ENCODE measurements around the gene SAP30. TPM values are rescaled to one million over a fixed set of nuclear protein-coding genes. Genes with fewer than 3 reads are reported as not detected.

The SAP30 gene
- polyA plus RNA-seq, 6 donors from 2014 or later: 2.0 to 7.4 (median 4.5) TPM

Other genes starting within 250 kb of the SAP30 start
- 10 to 100 TPM in 5 of 6 donors, 1 to 10 TPM in 1; 2.8 to 12.6 (median 11.9) TPM for gene GALNT7, start 202.1 kb upstream of the SAP30 start, polyA plus RNA-seq (ENCODE audit: low read depth in 6 of 6)
- 100 to 1,000 TPM; 105 to 195 (median 130) TPM for gene HMGB2, start 36.6 kb upstream of the SAP30 start, polyA plus RNA-seq (ENCODE audit: low read depth in 6 of 6)
- under 1 TPM in 1 of 6 donors, not detected in 5; 0.09 TPM for gene SCRG1, start 28.2 kb downstream of the SAP30 start, polyA plus RNA-seq (ENCODE audit: low read depth in 6 of 6)
- not detected for gene HAND2, start 159.3 kb downstream of the SAP30 start, polyA plus RNA-seq (ENCODE audit: low read depth in 6 of 6)